HCT116 (cell line): ENCODE data around the gene WNK2.

Source experiments
- ATF3 ChIP-seq: IDR thresholded peaks from 2 replicates; pipeline ENCODE4 v1.6.1; 2012
- CTCF ChIP-seq, 3 experiments: fragments of 200-600 bp in 1 of 3; sonication (generic) in 1 of 3; IDR thresholded peaks in 2 of 3; conservative IDR thresholded peaks in 1 of 3; 2 replicates each; pipeline ENCODE4 v1.5.1; 2012 to 2017; ENCODE audit warnings: low read depth in 2 of 3, low read length in 2 of 3, antibody characterized with exemption in 1 of 3, borderline replicate concordance in 1 of 3, control low read depth in 1 of 3, mild to moderate bottlenecking in 1 of 3, mixed read lengths in 1 of 3, mixed run types in 1 of 3, moderate library complexity in 1 of 3; ENCODE audit not compliant: insufficient read depth in 1 of 3
- EGR1 ChIP-seq: IDR thresholded peaks from 2 replicates; pipeline ENCODE4 v1.6.1; 2012; ENCODE audit warnings: low read depth
- EZH2 ChIP-seq: fragments of 200-600 bp; sonication (generic); IDR thresholded peaks from 2 replicates; pipeline ENCODE4 v1.6.1; 2017; ENCODE audit warnings: antibody characterized with exemption, mixed run types
- MAX ChIP-seq: IDR thresholded peaks from 2 replicates; pipeline ENCODE4 v1.6.1; 2012
- POLR2A ChIP-seq: IDR thresholded peaks from 2 replicates; pipeline ENCODE4 v1.7.0; 2011; ENCODE audit warnings: borderline replicate concordance; ENCODE audit not compliant: insufficient read depth, insufficient read length; ENCODE audit errors: extremely low read depth
- POLR2AphosphoS5 ChIP-seq: IDR thresholded peaks from 2 replicates; pipeline ENCODE4 v1.6.1; 2011; ENCODE audit warnings: mild to moderate bottlenecking, low read depth, low read length, moderate library complexity
- RAD21 ChIP-seq: IDR thresholded peaks from 2 replicates; pipeline ENCODE4 v1.6.1; 2012; ENCODE audit warnings: low read depth, mild to moderate bottlenecking
- SIN3A ChIP-seq: IDR thresholded peaks from 2 replicates; pipeline ENCODE4 v1.6.1; 2012; ENCODE audit warnings: low read depth
- ZNF274 ChIP-seq: fragments of 200-500 bp; sonication (Bioruptor generic); IDR thresholded peaks from 2 replicates; pipeline ENCODE4 v1.6.1; 2014; ENCODE audit warnings: mild to moderate bottlenecking, low read depth, low read length, inconsistent platforms

- TF ChIP-seq CTCF (IDR thresholded peaks at IDR 0.05 in 2 of 3, conservative IDR thresholded peaks at IDR 0.05 in 1 of 3; ENCODE audit: borderline replicate concordance in 1 of 3, insufficient read depth in 1 of 3, low read depth in 2 of 3, low read length in 2 of 3): no peak
- no peak for TF ChIP-seq POLR2A
- no peak for TF ChIP-seq MAX
- TF ChIP-seq RAD21: no peak
- no peak for TF ChIP-seq EZH2
- TF ChIP-seq SIN3A: no peak
- TF ChIP-seq EGR1: no peak
- TF ChIP-seq ATF3: no peak
- TF ChIP-seq ZNF274: no peak
- TF ChIP-seq POLR2AphosphoS5: no peak
Observed at GRCh38 chr9:93155716-93156474, 28.0 kb upstream of the WNK2 start.
